ENCODE measurements around the gene RNU6-7. TPM values are rescaled to one million over a fixed set of nuclear protein-coding genes. Genes with fewer than 3 reads are reported as not detected.

RNU6-7 gene
- total and polyA plus RNA-seq, 2 of the 13 experiments (the other 11 are each of a cell fraction or from before 2014, with no cell fraction given): under 0.01 TPM; not detected in 1

- TF ChIP-seq, protein P1, sequence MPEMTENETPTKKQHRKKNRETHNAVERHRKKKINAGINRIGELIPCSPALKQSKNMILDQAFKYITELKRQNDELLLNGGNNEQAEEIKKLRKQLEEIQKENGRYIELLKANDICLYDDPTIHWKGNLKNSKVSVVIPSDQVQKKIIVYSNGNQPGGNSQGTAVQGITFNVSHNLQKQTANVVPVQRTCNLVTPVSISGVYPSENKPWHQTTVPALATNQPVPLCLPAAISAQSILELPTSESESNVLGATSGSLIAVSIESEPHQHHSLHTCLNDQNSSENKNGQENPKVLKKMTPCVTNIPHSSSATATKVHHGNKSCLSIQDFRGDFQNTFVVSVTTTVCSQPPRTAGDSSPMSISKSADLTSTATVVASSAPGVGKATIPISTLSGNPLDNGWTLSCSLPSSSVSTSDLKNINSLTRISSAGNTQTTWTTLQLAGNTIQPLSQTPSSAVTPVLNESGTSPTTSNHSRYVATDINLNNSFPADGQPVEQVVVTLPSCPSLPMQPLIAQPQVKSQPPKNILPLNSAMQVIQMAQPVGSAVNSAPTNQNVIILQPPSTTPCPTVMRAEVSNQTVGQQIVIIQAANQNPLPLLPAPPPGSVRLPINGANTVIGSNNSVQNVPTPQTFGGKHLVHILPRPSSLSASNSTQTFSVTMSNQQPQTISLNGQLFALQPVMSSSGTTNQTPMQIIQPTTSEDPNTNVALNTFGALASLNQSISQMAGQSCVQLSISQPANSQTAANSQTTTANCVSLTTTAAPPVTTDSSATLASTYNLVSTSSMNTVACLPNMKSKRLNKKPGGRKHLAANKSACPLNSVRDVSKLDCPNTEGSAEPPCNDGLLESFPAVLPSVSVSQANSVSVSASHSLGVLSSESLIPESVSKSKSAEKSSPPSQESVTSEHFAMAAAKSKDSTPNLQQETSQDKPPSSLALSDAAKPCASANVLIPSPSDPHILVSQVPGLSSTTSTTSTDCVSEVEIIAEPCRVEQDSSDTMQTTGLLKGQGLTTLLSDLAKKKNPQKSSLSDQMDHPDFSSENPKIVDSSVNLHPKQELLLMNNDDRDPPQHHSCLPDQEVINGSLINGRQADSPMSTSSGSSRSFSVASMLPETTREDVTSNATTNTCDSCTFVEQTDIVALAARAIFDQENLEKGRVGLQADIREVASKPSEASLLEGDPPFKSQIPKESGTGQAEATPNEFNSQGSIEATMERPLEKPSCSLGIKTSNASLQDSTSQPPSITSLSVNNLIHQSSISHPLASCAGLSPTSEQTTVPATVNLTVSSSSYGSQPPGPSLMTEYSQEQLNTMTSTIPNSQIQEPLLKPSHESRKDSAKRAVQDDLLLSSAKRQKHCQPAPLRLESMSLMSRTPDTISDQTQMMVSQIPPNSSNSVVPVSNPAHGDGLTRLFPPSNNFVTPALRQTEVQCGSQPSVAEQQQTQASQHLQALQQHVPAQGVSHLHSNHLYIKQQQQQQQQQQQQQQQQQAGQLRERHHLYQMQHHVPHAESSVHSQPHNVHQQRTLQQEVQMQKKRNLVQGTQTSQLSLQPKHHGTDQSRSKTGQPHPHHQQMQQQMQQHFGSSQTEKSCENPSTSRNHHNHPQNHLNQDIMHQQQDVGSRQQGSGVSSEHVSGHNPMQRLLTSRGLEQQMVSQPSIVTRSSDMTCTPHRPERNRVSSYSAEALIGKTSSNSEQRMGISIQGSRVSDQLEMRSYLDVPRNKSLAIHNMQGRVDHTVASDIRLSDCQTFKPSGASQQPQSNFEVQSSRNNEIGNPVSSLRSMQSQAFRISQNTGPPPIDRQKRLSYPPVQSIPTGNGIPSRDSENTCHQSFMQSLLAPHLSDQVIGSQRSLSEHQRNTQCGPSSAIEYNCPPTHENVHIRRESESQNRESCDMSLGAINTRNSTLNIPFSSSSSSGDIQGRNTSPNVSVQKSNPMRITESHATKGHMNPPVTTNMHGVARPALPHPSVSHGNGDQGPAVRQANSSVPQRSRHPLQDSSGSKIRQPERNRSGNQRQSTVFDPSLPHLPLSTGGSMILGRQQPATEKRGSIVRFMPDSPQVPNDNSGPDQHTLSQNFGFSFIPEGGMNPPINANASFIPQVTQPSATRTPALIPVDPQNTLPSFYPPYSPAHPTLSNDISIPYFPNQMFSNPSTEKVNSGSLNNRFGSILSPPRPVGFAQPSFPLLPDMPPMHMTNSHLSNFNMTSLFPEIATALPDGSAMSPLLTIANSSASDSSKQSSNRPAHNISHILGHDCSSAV (CRISPR knock-in tag; IDR thresholded peaks at IDR 0.05; ENCODE audit: borderline replicate concordance): no peak
- no peak; the same call in 1 of the 2 replicates for TF ChIP-seq TBX3 (IDR thresholded peaks at IDR 0.05; ENCODE audit: borderline replicate concordance)
- no peak for TF ChIP-seq NR3C1 (CRISPR knock-in tag; IDR thresholded peaks at IDR 0.05)
- peak; percentile 76 for TF ChIP-seq AGO1 (IDR thresholded peaks at IDR 0.05; ENCODE audit: low read depth, low read length, poor library complexity, severe bottlenecking)
- no peak for TF ChIP-seq JDP2 (CRISPR knock-in tag; IDR thresholded peaks at IDR 0.05; ENCODE audit: borderline replicate concordance)
- TF ChIP-seq, protein P2, sequence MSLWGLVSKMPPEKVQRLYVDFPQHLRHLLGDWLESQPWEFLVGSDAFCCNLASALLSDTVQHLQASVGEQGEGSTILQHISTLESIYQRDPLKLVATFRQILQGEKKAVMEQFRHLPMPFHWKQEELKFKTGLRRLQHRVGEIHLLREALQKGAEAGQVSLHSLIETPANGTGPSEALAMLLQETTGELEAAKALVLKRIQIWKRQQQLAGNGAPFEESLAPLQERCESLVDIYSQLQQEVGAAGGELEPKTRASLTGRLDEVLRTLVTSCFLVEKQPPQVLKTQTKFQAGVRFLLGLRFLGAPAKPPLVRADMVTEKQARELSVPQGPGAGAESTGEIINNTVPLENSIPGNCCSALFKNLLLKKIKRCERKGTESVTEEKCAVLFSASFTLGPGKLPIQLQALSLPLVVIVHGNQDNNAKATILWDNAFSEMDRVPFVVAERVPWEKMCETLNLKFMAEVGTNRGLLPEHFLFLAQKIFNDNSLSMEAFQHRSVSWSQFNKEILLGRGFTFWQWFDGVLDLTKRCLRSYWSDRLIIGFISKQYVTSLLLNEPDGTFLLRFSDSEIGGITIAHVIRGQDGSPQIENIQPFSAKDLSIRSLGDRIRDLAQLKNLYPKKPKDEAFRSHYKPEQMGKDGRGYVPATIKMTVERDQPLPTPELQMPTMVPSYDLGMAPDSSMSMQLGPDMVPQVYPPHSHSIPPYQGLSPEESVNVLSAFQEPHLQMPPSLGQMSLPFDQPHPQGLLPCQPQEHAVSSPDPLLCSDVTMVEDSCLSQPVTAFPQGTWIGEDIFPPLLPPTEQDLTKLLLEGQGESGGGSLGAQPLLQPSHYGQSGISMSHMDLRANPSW (CRISPR knock-in tag; IDR thresholded peaks at IDR 0.05; ENCODE audit: borderline replicate concordance): peak; percentile 97; the same call in 1 of the 2 replicates
- TF ChIP-seq TSC22D2 (CRISPR knock-in tag; IDR thresholded peaks at IDR 0.05; ENCODE audit: borderline replicate concordance): peak; percentile 98
- TF ChIP-seq ZBTB14 (CRISPR knock-in tag; IDR thresholded peaks at IDR 0.05): peak; percentile 77; the same call in 1 of the 2 replicates
- TF ChIP-seq, protein P3, sequence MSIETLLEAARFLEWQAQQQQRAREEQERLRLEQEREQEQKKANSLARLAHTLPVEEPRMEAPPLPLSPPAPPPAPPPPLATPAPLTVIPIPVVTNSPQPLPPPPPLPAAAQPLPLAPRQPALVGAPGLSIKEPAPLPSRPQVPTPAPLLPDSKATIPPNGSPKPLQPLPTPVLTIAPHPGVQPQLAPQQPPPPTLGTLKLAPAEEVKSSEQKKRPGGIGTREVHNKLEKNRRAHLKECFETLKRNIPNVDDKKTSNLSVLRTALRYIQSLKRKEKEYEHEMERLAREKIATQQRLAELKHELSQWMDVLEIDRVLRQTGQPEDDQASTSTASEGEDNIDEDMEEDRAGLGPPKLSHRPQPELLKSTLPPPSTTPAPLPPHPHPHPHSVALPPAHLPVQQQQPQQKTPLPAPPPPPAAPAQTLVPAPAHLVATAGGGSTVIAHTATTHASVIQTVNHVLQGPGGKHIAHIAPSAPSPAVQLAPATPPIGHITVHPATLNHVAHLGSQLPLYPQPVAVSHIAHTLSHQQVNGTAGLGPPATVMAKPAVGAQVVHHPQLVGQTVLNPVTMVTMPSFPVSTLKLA (IDR thresholded peaks at IDR 0.05): peak; percentile 56
- peak; percentile 97 for TF ChIP-seq KMT2B (CRISPR knock-in tag; IDR thresholded peaks at IDR 0.05)
- TF ChIP-seq MEIS2 (CRISPR knock-in tag; IDR thresholded peaks at IDR 0.05): peak; percentile 96
- TF ChIP-seq SALL2 (CRISPR knock-in tag; IDR thresholded peaks at IDR 0.05): peak; percentile 89; the same call in 1 of the 2 replicates
- no peak; the same call in 1 of the 2 replicates for TF ChIP-seq SMARCE1 (IDR thresholded peaks at IDR 0.05; ENCODE audit: borderline replicate concordance)
- no peak for TF ChIP-seq RFX1 (IDR thresholded peaks at IDR 0.05)
These were observed 1.4 kb downstream of the RNU6-7 start, which contains the start of gene RNU6-8 (continued) for GRCh38 chr14:32202998-32203882.
